NCI-H187 treated with DMSO at 0.1 percent for 48 hours (cell line): ENCODE data around the gene LDLRAD4.
"Not testable (repeated sequence)": the region's sequence is repeated elsewhere in the genome, so short reads cannot be mapped to it uniquely, and the experiment has no call there.

Source experiments
- DNase-seq: peaks from one replicate; lab custom pipeline; 2025; lab: John Stamatoyannopoulos, UW

The LDLRAD4 gene

GRCh38 chr18:13464432-13465123 lies 246.0 kb downstream of the LDLRAD4 start:
- no peak for DNase-seq

GRCh38 chr18:13465124-13465446 lies 246.5 kb downstream of the LDLRAD4 start:
- no peak for DNase-seq

- DNase-seq: no peak
Observed at GRCh38 chr18:13465476-13465875, 246.9 kb downstream of the LDLRAD4 start.

- DNase-seq: no peak
Observed at GRCh38 chr18:13470516-13471197, 252.1 kb downstream of the LDLRAD4 start.

GRCh38 chr18:13471198-13471845 lies 252.8 kb downstream of the LDLRAD4 start:
- no peak for DNase-seq

- no peak for DNase-seq
Observed at GRCh38 chr18:13471971-13472628, 253.5 kb downstream of the LDLRAD4 start.

- no peak for DNase-seq
Observed at GRCh38 chr18:13473751-13474150, 255.2 kb downstream of the LDLRAD4 start.

- no peak for DNase-seq
Observed at GRCh38 chr18:13474336-13474735, 255.8 kb downstream of the LDLRAD4 start.

GRCh38 chr18:13474907-13475545 lies 256.5 kb downstream of the LDLRAD4 start:
- no peak for DNase-seq

- DNase-seq: not testable (repeated sequence)
Observed at GRCh38 chr18:13476312-13476711, 257.8 kb downstream of the LDLRAD4 start.

- DNase-seq: no peak
Observed at GRCh38 chr18:13477147-13477683, 258.7 kb downstream of the LDLRAD4 start.

- no peak for DNase-seq
Observed at GRCh38 chr18:13480571-13481255, 262.2 kb downstream of the LDLRAD4 start.

- DNase-seq: no peak
Observed at GRCh38 chr18:13481331-13481730, 262.8 kb downstream of the LDLRAD4 start.

GRCh38 chr18:13481820-13482617 lies 263.5 kb downstream of the LDLRAD4 start:
- DNase-seq: no peak

GRCh38 chr18:13482618-13482945 lies 264.0 kb downstream of the LDLRAD4 start:
- no peak for DNase-seq

GRCh38 chr18:13483316-13484270 lies 265.0 kb downstream of the LDLRAD4 start:
- DNase-seq: no peak

- DNase-seq: no peak
Observed at GRCh38 chr18:13485182-13485581, 266.6 kb downstream of the LDLRAD4 start.

- no peak for DNase-seq
Observed at GRCh38 chr18:13485604-13486003, 267.0 kb downstream of the LDLRAD4 start.

- DNase-seq: no peak
Observed at GRCh38 chr18:13486284-13486683, 267.7 kb downstream of the LDLRAD4 start.

GRCh38 chr18:13486686-13487085 lies 268.1 kb downstream of the LDLRAD4 start:
- no peak for DNase-seq
